Keratinocyte (primary cell): ENCODE data around the gene PSMB10. TPM values are rescaled to one million over a fixed set of nuclear protein-coding genes. Genes with fewer than 3 reads are reported as not detected.

Experiments used
- DNase-seq: peaks from one replicate; pipeline ENCODE4 v3.0.0-alpha.2; 2011; ENCODE audit warnings: low read depth, missing footprints, low spot score
- FAIRE-seq: peaks from 2 replicates; lab custom pipeline; 2011; peaks lifted over from hg19 to GRCh38; lab: Jason Lieb, UNC
- H2AFZ ChIP-seq: 2 replicates; pipeline ENCODE4 v1.6.0; 2012; ENCODE audit warnings: low read length, control low read depth, inconsistent platforms; ENCODE audit not compliant: control insufficient read depth
- H3K27ac ChIP-seq: 2 replicates; pipeline ENCODE4 v1.5.1; 2011; ENCODE audit warnings: low read length; ENCODE audit not compliant: control insufficient read depth, insufficient read depth
- H3K27me3 ChIP-seq: 3 replicates; pipeline ENCODE4 v1.6.0; 2011; ENCODE audit warnings: low read length; ENCODE audit not compliant: control insufficient read depth, insufficient read depth; ENCODE audit errors: extremely low read depth
- H3K36me3 ChIP-seq, 2 experiments: 2 replicates in 1 of 2; 3 replicates in 1 of 2; pipeline ENCODE4 v1.5.1; 2011; ENCODE audit warnings: low read length in 2 of 2, mild to moderate bottlenecking in 1 of 2; ENCODE audit not compliant: control insufficient read depth in 2 of 2, insufficient read depth in 2 of 2; ENCODE audit errors: extremely low read depth in 1 of 2
- H3K4me1 ChIP-seq: 3 replicates; pipeline ENCODE4 v1.5.1; 2011; ENCODE audit warnings: low read length; ENCODE audit not compliant: control insufficient read depth, insufficient read depth; ENCODE audit errors: extremely low read depth
- H3K4me2 ChIP-seq: 3 replicates; pipeline ENCODE4 v1.6.0; 2011; ENCODE audit warnings: low read depth, low read length; ENCODE audit not compliant: control insufficient read depth, insufficient read depth; ENCODE audit errors: extremely low read depth
- H3K4me3 ChIP-seq, 3 experiments: fragments of 200-600 bp in 1 of 3; sonication (generic) in 1 of 3; 2 replicates in 2 of 3; 3 replicates in 1 of 3; pipeline ENCODE4 v1.5.1; 2011 to 2016; ENCODE audit warnings: low read length in 3 of 3, mild to moderate bottlenecking in 3 of 3, control low read depth in 2 of 3, inconsistent platforms in 1 of 3, low read depth in 1 of 3, mixed read lengths in 1 of 3, mixed run types in 1 of 3, moderate library complexity in 1 of 3; ENCODE audit not compliant: control insufficient read depth in 2 of 3, insufficient read depth in 2 of 3; ENCODE audit errors: extremely low read depth in 1 of 3
- H3K79me2 ChIP-seq: 2 replicates; pipeline ENCODE4 v1.6.0; 2012; ENCODE audit warnings: low read length; ENCODE audit not compliant: control insufficient read depth, insufficient read depth
- H3K9ac ChIP-seq: 3 replicates; pipeline ENCODE4 v1.6.0; 2011; ENCODE audit warnings: low read length; ENCODE audit not compliant: control insufficient read depth, insufficient read depth; ENCODE audit errors: extremely low read depth
- H3K9me1 ChIP-seq: 3 replicates; pipeline ENCODE4 v1.6.0; 2011; ENCODE audit warnings: low read length; ENCODE audit not compliant: control insufficient read depth, insufficient read depth; ENCODE audit errors: extremely low read depth
- H3K9me3 ChIP-seq: 2 replicates; pipeline ENCODE4 v1.5.1; 2012; ENCODE audit warnings: low read depth, low read length; ENCODE audit not compliant: control insufficient read depth
- H4K20me1 ChIP-seq: 3 replicates; pipeline ENCODE4 v1.6.0; 2011; ENCODE audit warnings: low read length; ENCODE audit not compliant: control insufficient read depth, insufficient read depth; ENCODE audit errors: extremely low read depth
- CTCF ChIP-seq, 3 experiments: IDR thresholded peaks in 1 of 3; conservative IDR thresholded peaks in 1 of 3; optimal IDR thresholded peaks in 1 of 3; 2 replicates in 2 of 3; 3 replicates in 1 of 3; pipeline versions ENCODE3 to v1.5.1; 2011; ENCODE audit warnings: low read length in 3 of 3, mild to moderate bottlenecking in 3 of 3, moderate library complexity in 2 of 3, control low read depth in 1 of 3, inconsistent platforms in 1 of 3; ENCODE audit not compliant: insufficient read depth in 2 of 3; ENCODE audit errors: extremely low read depth in 1 of 3
- EZH2 ChIP-seq: IDR thresholded peaks from one replicate; pipeline ENCODE4 v1.6.1; 2012; ENCODE audit warnings: inconsistent platforms, mild to moderate bottlenecking, low read length, moderate library complexity
- dilution Hi-C: fragments of 300-500 bp; cut with MboI; formaldehyde crosslinking; loops from one replicate; pipeline ENCODE4 v1.7.0; 2020; ENCODE audit warnings: low sequenced_read_pairs; ENCODE audit not compliant: extremely low pct_ligation_motif_present
- polyA plus RNA-seq, 5 experiments: library from polyadenylated mRNA; depleted of rRNA in 3 of 5; stranded (reverse) in 3 of 5; stranded (forward) in 1 of 5; unstranded in 1 of 5; fragments of >200 nt; gene quantifications; 1 replicate in 1 of 5; 2 replicates in 3 of 5; 3 replicates in 1 of 5; pipeline versions ENCODE4 v1.2.1 to v1.2.3, GENCODE V29; 2011 to 2012; ENCODE audit warnings: missing spikeins in 2 of 5, low read depth in 1 of 5, low replicate concordance in 1 of 5

Gene PSMB10
- polyA plus RNA-seq, 1 donor (not counting 4 experiments of a cell fraction or from before 2014, with no cell fraction given): 11.1 TPM

- H3K27ac ChIP-seq: no peak overlapping the region
- dilution Hi-C loops: no loop called here
- no peak overlapping the region for H3K4me2 ChIP-seq
- H3K27me3 ChIP-seq: no peaks in the 10 kb centered on the region
- no peak for FAIRE-seq
- H2AFZ ChIP-seq: no peak overlapping the region
- H3K4me1 ChIP-seq: no peaks in the 10 kb centered on the region
- no peaks in the 10 kb centered on the region for H3K9me3 ChIP-seq
- peaks cover 2% of the 10 kb centered on the region for H3K9me1 ChIP-seq
- H3K36me3 ChIP-seq: peaks cover 83 to 84% of the 10 kb centered on the region in 2 experiments
- DNase-seq: no peak
- H3K9ac ChIP-seq: no peak overlapping the region
- TF ChIP-seq CTCF (optimal IDR thresholded peaks at IDR 0.05 in 1 of 3, IDR thresholded peaks at IDR 0.05 in 1 of 3, conservative IDR thresholded peaks at IDR 0.05 in 1 of 3; ENCODE audit: extremely low read depth in 1 of 3, insufficient read depth in 2 of 3, low read length in 3 of 3) (no peak), EZH2 (no peak)
- peaks cover 12% of the 10 kb centered on the region for H4K20me1 ChIP-seq
- no peak overlapping the region for H3K4me3 ChIP-seq
- peaks cover 10% of the 10 kb centered on the region for H3K79me2 ChIP-seq
These were observed 10.4 kb upstream of the PSMB10 start for GRCh38 chr16:67946966-67947558.

GRCh38 chr16:67946128-67946569 lies 9.5 kb upstream of the PSMB10 start:
- no peak overlapping the region for H3K27ac ChIP-seq
- no peak overlapping the region for H2AFZ ChIP-seq
- no peaks in the 10 kb centered on the region for H3K27me3 ChIP-seq
- H3K9ac ChIP-seq: no peak overlapping the region
- H3K79me2 ChIP-seq: peaks cover 5% of the 10 kb centered on the region
- H3K9me3 ChIP-seq: no peaks in the 10 kb centered on the region
- H3K36me3 ChIP-seq: peaks cover 79 to 81% of the 10 kb centered on the region in 2 experiments
- FAIRE-seq (no peak), DNase-seq (no peak)
- no peak overlapping the region for H3K4me2 ChIP-seq
- no peak overlapping the region for H3K4me3 ChIP-seq
- H3K9me1 ChIP-seq: peaks cover 5% of the 10 kb centered on the region
- dilution Hi-C loops: no loop called here
- TF ChIP-seq EZH2 (no peak), CTCF (optimal IDR thresholded peaks at IDR 0.05 in 1 of 3, IDR thresholded peaks at IDR 0.05 in 1 of 3, conservative IDR thresholded peaks at IDR 0.05 in 1 of 3; ENCODE audit: extremely low read depth in 1 of 3, insufficient read depth in 2 of 3, low read length in 3 of 3) (no peak)
- H3K4me1 ChIP-seq: no peaks in the 10 kb centered on the region
- peaks cover 9% of the 10 kb centered on the region for H4K20me1 ChIP-seq
